HG03095 (cell line): ENCODE results near the gene KLF13.

ENCODE experiments used
- ATAC-seq: cut with Tn5 transposase; IDR thresholded peaks from one replicate; pipeline ENCODE4 v1.9.1; 2021; ENCODE audit warnings: moderate library complexity; ENCODE audit not compliant: unreplicated experiment

KLF13 gene

GRCh38 chr15:31326156-31326874 is at the start of gene KLF13:
Gene KLF13 (plus strand): TSS chr15:31326835. CDS start chr15:31327213, 378 bp downstream.
- ATAC-seq, result peak; percentile 62

- ATAC-seq, result no peak
These were observed 49.1 kb upstream of the KLF13 start for GRCh38 chr15:31277335-31278060.

- no peak for ATAC-seq
These were observed 48.6 kb upstream of the KLF13 start for GRCh38 chr15:31278061-31278445.

- ATAC-seq, result no peak
These were observed 48.0 kb upstream of the KLF13 start for GRCh38 chr15:31278544-31279220.

- ATAC-seq, result no peak
These were observed 47.2 kb upstream of the KLF13 start for GRCh38 chr15:31279221-31280045.

- ATAC-seq, result no peak
These were observed 46.4 kb upstream of the KLF13 start for GRCh38 chr15:31280046-31280830.

GRCh38 chr15:31280831-31281216 is 45.8 kb upstream of the KLF13 start:
- no peak for ATAC-seq

- no peak for ATAC-seq
These were observed 43.6 kb upstream of the KLF13 start for GRCh38 chr15:31283043-31283442.

- ATAC-seq, result peak; percentile 66
These were observed 40.8 kb upstream of the KLF13 start for GRCh38 chr15:31285772-31286261.

GRCh38 chr15:31291048-31291578 is 35.5 kb upstream of the KLF13 start:
- no peak for ATAC-seq

- ATAC-seq, result no peak
These were observed 34.1 kb upstream of the KLF13 start for GRCh38 chr15:31292391-31293015.

GRCh38 chr15:31293655-31294054 is 33.0 kb upstream of the KLF13 start:
- no peak for ATAC-seq

- no peak for ATAC-seq
These were observed 32.6 kb upstream of the KLF13 start for GRCh38 chr15:31294067-31294466.

GRCh38 chr15:31295658-31296057 is 31.0 kb upstream of the KLF13 start:
- no peak for ATAC-seq

GRCh38 chr15:31296219-31296645 is 30.4 kb upstream of the KLF13 start:
- ATAC-seq, result no peak

- no peak for ATAC-seq
These were observed 29.7 kb upstream of the KLF13 start for GRCh38 chr15:31296646-31297574.

GRCh38 chr15:31297575-31298456 is 28.8 kb upstream of the KLF13 start:
- no peak for ATAC-seq
